Keratinocyte (primary cell): Measurements from ENCODE around the gene PITHD1. TPM values are rescaled to one million over a fixed set of nuclear protein-coding genes. Genes with fewer than 3 reads are reported as not detected.

Experiments used
- DNase-seq: peaks from one replicate; pipeline ENCODE4 v3.0.0-alpha.2; 2011; ENCODE audit warnings: low read depth, missing footprints, low spot score
- FAIRE-seq: peaks from 2 replicates; lab custom pipeline; 2011; peaks lifted over from hg19 to GRCh38; lab: Jason Lieb, UNC
- H2AFZ ChIP-seq: 2 replicates; pipeline ENCODE4 v1.6.0; 2012; ENCODE audit warnings: low read length, control low read depth, inconsistent platforms; ENCODE audit not compliant: control insufficient read depth
- H3K27ac ChIP-seq: 2 replicates; pipeline ENCODE4 v1.5.1; 2011; ENCODE audit warnings: low read length; ENCODE audit not compliant: control insufficient read depth, insufficient read depth
- H3K27me3 ChIP-seq: 3 replicates; pipeline ENCODE4 v1.6.0; 2011; ENCODE audit warnings: low read length; ENCODE audit not compliant: control insufficient read depth, insufficient read depth; ENCODE audit errors: extremely low read depth
- H3K36me3 ChIP-seq, 2 experiments: 2 replicates in 1 of 2; 3 replicates in 1 of 2; pipeline ENCODE4 v1.5.1; 2011; ENCODE audit warnings: low read length in 2 of 2, mild to moderate bottlenecking in 1 of 2; ENCODE audit not compliant: control insufficient read depth in 2 of 2, insufficient read depth in 2 of 2; ENCODE audit errors: extremely low read depth in 1 of 2
- H3K4me1 ChIP-seq: 3 replicates; pipeline ENCODE4 v1.5.1; 2011; ENCODE audit warnings: low read length; ENCODE audit not compliant: control insufficient read depth, insufficient read depth; ENCODE audit errors: extremely low read depth
- H3K4me2 ChIP-seq: 3 replicates; pipeline ENCODE4 v1.6.0; 2011; ENCODE audit warnings: low read depth, low read length; ENCODE audit not compliant: control insufficient read depth, insufficient read depth; ENCODE audit errors: extremely low read depth
- H3K4me3 ChIP-seq, 3 experiments: fragments of 200-600 bp in 1 of 3; sonication (generic) in 1 of 3; 2 replicates in 2 of 3; 3 replicates in 1 of 3; pipeline ENCODE4 v1.5.1; 2011 to 2016; ENCODE audit warnings: low read length in 3 of 3, mild to moderate bottlenecking in 3 of 3, control low read depth in 2 of 3, inconsistent platforms in 1 of 3, low read depth in 1 of 3, mixed read lengths in 1 of 3, mixed run types in 1 of 3, moderate library complexity in 1 of 3; ENCODE audit not compliant: control insufficient read depth in 2 of 3, insufficient read depth in 2 of 3; ENCODE audit errors: extremely low read depth in 1 of 3
- H3K79me2 ChIP-seq: 2 replicates; pipeline ENCODE4 v1.6.0; 2012; ENCODE audit warnings: low read length; ENCODE audit not compliant: control insufficient read depth, insufficient read depth
- H3K9ac ChIP-seq: 3 replicates; pipeline ENCODE4 v1.6.0; 2011; ENCODE audit warnings: low read length; ENCODE audit not compliant: control insufficient read depth, insufficient read depth; ENCODE audit errors: extremely low read depth
- H3K9me1 ChIP-seq: 3 replicates; pipeline ENCODE4 v1.6.0; 2011; ENCODE audit warnings: low read length; ENCODE audit not compliant: control insufficient read depth, insufficient read depth; ENCODE audit errors: extremely low read depth
- H3K9me3 ChIP-seq: 2 replicates; pipeline ENCODE4 v1.5.1; 2012; ENCODE audit warnings: low read depth, low read length; ENCODE audit not compliant: control insufficient read depth
- H4K20me1 ChIP-seq: 3 replicates; pipeline ENCODE4 v1.6.0; 2011; ENCODE audit warnings: low read length; ENCODE audit not compliant: control insufficient read depth, insufficient read depth; ENCODE audit errors: extremely low read depth
- EZH2 ChIP-seq: IDR thresholded peaks from one replicate; pipeline ENCODE4 v1.6.1; 2012; ENCODE audit warnings: inconsistent platforms, mild to moderate bottlenecking, low read length, moderate library complexity
- dilution Hi-C: fragments of 300-500 bp; cut with MboI; formaldehyde crosslinking; loops from one replicate; pipeline ENCODE4 v1.7.0; 2020; ENCODE audit warnings: low sequenced_read_pairs; ENCODE audit not compliant: extremely low pct_ligation_motif_present
- polyA plus RNA-seq, 5 experiments: library from polyadenylated mRNA; depleted of rRNA in 3 of 5; stranded (reverse) in 3 of 5; stranded (forward) in 1 of 5; unstranded in 1 of 5; fragments of >200 nt; gene quantifications; 1 replicate in 1 of 5; 2 replicates in 3 of 5; 3 replicates in 1 of 5; pipeline versions ENCODE4 v1.2.1 to v1.2.3, GENCODE V29; 2011 to 2012; ENCODE audit warnings: missing spikeins in 2 of 5, low read depth in 1 of 5, low replicate concordance in 1 of 5
- TF ChIP-seq, protein P1 (sequence below), 3 experiments: IDR thresholded peaks in 1 of 3; conservative IDR thresholded peaks in 1 of 3; optimal IDR thresholded peaks in 1 of 3; 2 replicates in 2 of 3; 3 replicates in 1 of 3; pipeline versions ENCODE3 to v1.5.1; 2011; ENCODE audit warnings: low read length in 3 of 3, mild to moderate bottlenecking in 3 of 3, moderate library complexity in 2 of 3, control low read depth in 1 of 3, inconsistent platforms in 1 of 3; ENCODE audit not compliant: insufficient read depth in 2 of 3; ENCODE audit errors: extremely low read depth in 1 of 3

The PITHD1 gene
- polyA plus RNA-seq, 1 donor (not counting 4 experiments of a cell fraction or from before 2014, with no cell fraction given) = 59.4 TPM

DNA sequence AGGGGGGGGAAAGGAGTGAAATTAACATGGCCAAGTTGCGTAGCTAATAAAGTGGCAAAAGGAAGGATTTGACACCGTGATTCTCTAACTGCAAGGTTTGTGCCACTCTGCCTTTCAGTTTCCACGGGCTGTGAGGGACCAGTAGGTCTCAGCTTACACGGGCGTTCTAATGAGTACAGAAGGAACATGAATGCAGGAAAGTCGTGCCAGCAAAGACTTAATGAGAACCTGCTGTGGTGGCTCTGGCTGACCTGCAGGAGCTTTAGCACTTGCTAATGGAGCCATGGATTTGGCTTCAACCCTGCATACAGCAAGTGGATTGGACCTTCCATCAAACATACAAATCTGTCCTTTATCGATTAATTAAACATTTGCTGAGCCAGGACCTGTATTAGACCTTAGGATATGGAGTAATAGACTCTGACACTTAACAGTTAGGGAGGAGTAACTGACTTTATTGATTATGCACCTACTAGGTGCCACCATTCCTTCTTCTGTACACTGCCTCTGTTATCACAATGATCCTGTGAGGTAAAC, 15.1 kb upstream of the PITHD1 start:
- H3K79me2 ChIP-seq = peaks cover 1% of the 10 kb centered on the region
- H3K4me3 ChIP-seq = no peak overlapping the region
- H3K4me2 ChIP-seq = no peak overlapping the region
- no peak for DNase-seq
- peaks cover 19 to 20% of the 10 kb centered on the region in 2 experiments for H3K36me3 ChIP-seq
- no peak for FAIRE-seq
- H3K9me1 ChIP-seq = no peaks in the 10 kb centered on the region
- H3K27ac ChIP-seq = no peak overlapping the region
- no peaks in the 10 kb centered on the region for H3K27me3 ChIP-seq
- no peaks in the 10 kb centered on the region for H3K4me1 ChIP-seq
- H2AFZ ChIP-seq = no peak overlapping the region
- H4K20me1 ChIP-seq = no peaks in the 10 kb centered on the region
- no peak overlapping the region for H3K9ac ChIP-seq
- H3K9me3 ChIP-seq = no peaks in the 10 kb centered on the region
- TF ChIP-seq, protein P1, sequence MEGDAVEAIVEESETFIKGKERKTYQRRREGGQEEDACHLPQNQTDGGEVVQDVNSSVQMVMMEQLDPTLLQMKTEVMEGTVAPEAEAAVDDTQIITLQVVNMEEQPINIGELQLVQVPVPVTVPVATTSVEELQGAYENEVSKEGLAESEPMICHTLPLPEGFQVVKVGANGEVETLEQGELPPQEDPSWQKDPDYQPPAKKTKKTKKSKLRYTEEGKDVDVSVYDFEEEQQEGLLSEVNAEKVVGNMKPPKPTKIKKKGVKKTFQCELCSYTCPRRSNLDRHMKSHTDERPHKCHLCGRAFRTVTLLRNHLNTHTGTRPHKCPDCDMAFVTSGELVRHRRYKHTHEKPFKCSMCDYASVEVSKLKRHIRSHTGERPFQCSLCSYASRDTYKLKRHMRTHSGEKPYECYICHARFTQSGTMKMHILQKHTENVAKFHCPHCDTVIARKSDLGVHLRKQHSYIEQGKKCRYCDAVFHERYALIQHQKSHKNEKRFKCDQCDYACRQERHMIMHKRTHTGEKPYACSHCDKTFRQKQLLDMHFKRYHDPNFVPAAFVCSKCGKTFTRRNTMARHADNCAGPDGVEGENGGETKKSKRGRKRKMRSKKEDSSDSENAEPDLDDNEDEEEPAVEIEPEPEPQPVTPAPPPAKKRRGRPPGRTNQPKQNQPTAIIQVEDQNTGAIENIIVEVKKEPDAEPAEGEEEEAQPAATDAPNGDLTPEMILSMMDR (optimal IDR thresholded peaks at IDR 0.05 in 1 of 3, IDR thresholded peaks at IDR 0.05 in 1 of 3, conservative IDR thresholded peaks at IDR 0.05 in 1 of 3; ENCODE audit: extremely low read depth in 1 of 3, insufficient read depth in 2 of 3, low read length in 3 of 3) = no peak
- TF ChIP-seq EZH2 = no peak
- dilution Hi-C loops = no loop called here

DNA sequence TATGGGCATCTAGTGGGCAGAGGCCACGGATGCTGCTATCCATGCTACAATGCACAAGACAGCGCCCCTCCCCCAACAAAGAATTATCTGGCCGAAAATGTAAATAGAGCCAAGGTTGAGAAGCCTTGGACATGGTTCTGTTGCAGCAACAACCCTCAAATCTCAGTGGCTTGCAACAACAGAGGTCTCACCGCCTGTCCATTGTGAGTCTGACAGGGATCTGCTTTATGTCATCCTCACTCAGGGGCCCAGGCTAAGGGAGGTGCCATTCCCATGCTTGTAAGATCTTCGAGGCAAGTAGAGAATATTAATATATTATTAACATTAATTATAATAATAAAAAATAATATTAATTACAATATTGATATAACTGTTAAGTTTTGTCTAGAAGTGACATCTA, 9.5 kb upstream of the PITHD1 start:
- TF ChIP-seq, protein P1 (optimal IDR thresholded peaks at IDR 0.05 in 1 of 3, IDR thresholded peaks at IDR 0.05 in 1 of 3, conservative IDR thresholded peaks at IDR 0.05 in 1 of 3; ENCODE audit: extremely low read depth in 1 of 3, insufficient read depth in 2 of 3, low read length in 3 of 3) = no peak
- no peak for TF ChIP-seq EZH2
- H3K36me3 ChIP-seq = peaks cover 7 to 13% of the 10 kb centered on the region in 2 experiments
- H3K79me2 ChIP-seq = no peaks in the 10 kb centered on the region
- H3K4me3 ChIP-seq = no peak overlapping the region
- no peak overlapping the region for H3K4me2 ChIP-seq
- no peak for FAIRE-seq
- H3K27me3 ChIP-seq = no peaks in the 10 kb centered on the region
- H4K20me1 ChIP-seq = no peaks in the 10 kb centered on the region
- no peaks in the 10 kb centered on the region for H3K9me3 ChIP-seq
- no peak overlapping the region for H3K9ac ChIP-seq
- dilution Hi-C loops = no loop called here
- no peak for DNase-seq
- no peak overlapping the region for H3K27ac ChIP-seq
- no peak overlapping the region for H2AFZ ChIP-seq
- peaks cover 3% of the 10 kb centered on the region for H3K4me1 ChIP-seq
- no peaks in the 10 kb centered on the region for H3K9me1 ChIP-seq
